Neural cell (in vitro differentiated cells): Measurements from ENCODE around the gene UQCC2. TPM values are rescaled to one million over a fixed set of nuclear protein-coding genes. Genes with fewer than 3 reads are reported as not detected.

Experiments
- H2AFZ ChIP-seq: fragments of 200-600, 300-800 bp; sonication (generic), shearing (Covaris generic); 2 replicates; pipeline ENCODE4 v1.6.0; 2014; ENCODE audit warnings: low read depth, mild to moderate bottlenecking, antibody characterized with exemption, low read length, moderate library complexity
- H3F3A ChIP-seq: fragments of 200-600 bp; shearing (Covaris generic); 2 replicates; pipeline ENCODE4 v1.6.1; 2016; ENCODE audit warnings: mild to moderate bottlenecking, moderate library complexity, mixed read lengths, antibody characterized with exemption, low read length; ENCODE audit not compliant: insufficient read depth, poor library complexity, severe bottlenecking
- H3K27ac ChIP-seq: fragments of 200-600, 300-800 bp; sonication (generic), shearing (Covaris generic); 2 replicates; pipeline ENCODE4 v1.5.1; 2014; ENCODE audit warnings: mild to moderate bottlenecking, low read length, moderate library complexity
- H3K27me3 ChIP-seq: fragments of 300-800, 200-600 bp; sonication (generic), shearing (Covaris generic); 2 replicates; pipeline ENCODE4 v1.6.0; 2014; ENCODE audit warnings: mild to moderate bottlenecking, low read depth, low read length, moderate library complexity; ENCODE audit not compliant: insufficient read depth
- H3K36me3 ChIP-seq: fragments of 300-800, 200-600 bp; sonication (generic), shearing (Covaris generic); 2 replicates; pipeline ENCODE4 v1.5.1; 2014; ENCODE audit warnings: mild to moderate bottlenecking, antibody characterized with exemption, low read length, moderate library complexity; ENCODE audit not compliant: insufficient read depth
- H3K4me2 ChIP-seq: fragments of 300-800, 200-600 bp; sonication (generic), shearing (Covaris generic); 2 replicates; pipeline ENCODE4 v1.6.0; 2014; ENCODE audit warnings: mild to moderate bottlenecking, low read length
- H3K4me3 ChIP-seq: fragments of 300-800, 200-600 bp; sonication (generic), shearing (Covaris generic); 2 replicates; pipeline ENCODE4 v1.5.1; 2014; ENCODE audit warnings: mild to moderate bottlenecking, low read length, moderate library complexity
- H3K79me2 ChIP-seq: fragments of 200-600 bp; shearing (Covaris generic); replicated peaks from 2 replicates; pipeline ENCODE4 v1.6.0; 2014; ENCODE audit warnings: mild to moderate bottlenecking, low read length, moderate library complexity; ENCODE audit not compliant: insufficient read depth
- H3K9ac ChIP-seq: fragments of 300-800, 200-600 bp; sonication (generic), shearing (Covaris generic); 2 replicates; pipeline ENCODE4 v1.6.1; 2016; ENCODE audit warnings: mild to moderate bottlenecking, low read length, mixed read lengths
- H3K9me2 ChIP-seq: fragments of 200-600 bp; shearing (Covaris generic); 2 replicates; pipeline ENCODE4 v1.6.1; 2016; ENCODE audit warnings: mild to moderate bottlenecking, low read length, mixed read lengths; ENCODE audit not compliant: insufficient read depth
- H3K9me3 ChIP-seq: fragments of 200-600, 300-800 bp; sonication (generic), shearing (Covaris generic); 2 replicates; pipeline ENCODE4 v1.6.1; 2016; ENCODE audit warnings: mild to moderate bottlenecking, mixed run types, low read length, moderate library complexity, mixed read lengths
- H4K20me1 ChIP-seq: fragments of 200-600 bp; shearing (Covaris generic); 2 replicates; pipeline ENCODE4 v1.6.1; 2016; ENCODE audit warnings: mild to moderate bottlenecking, mixed run types; ENCODE audit not compliant: insufficient read depth
- EP300 ChIP-seq: fragments of 450-650 bp; conservative IDR thresholded peaks from 2 replicates; pipeline ENCODE4 v1.6.1; 2014; ENCODE audit warnings: antibody characterized with exemption, mild to moderate bottlenecking, moderate library complexity; ENCODE audit not compliant: poor library complexity, severe bottlenecking
- EZH2 ChIP-seq: fragments of 200-600, 300-800 bp; shearing (Covaris generic), sonication (generic); IDR thresholded peaks from 2 replicates; pipeline ENCODE4 v1.6.1; 2014; ENCODE audit warnings: antibody characterized with exemption, low read length, borderline replicate concordance, mild to moderate bottlenecking; ENCODE audit not compliant: insufficient read depth, poor library complexity, severe bottlenecking
- MXI1 ChIP-seq: fragments of 450-650 bp; conservative IDR thresholded peaks from 2 replicates; pipeline ENCODE4 v1.6.1; 2014; ENCODE audit warnings: antibody characterized with exemption, mild to moderate bottlenecking; ENCODE audit not compliant: poor library complexity, severe bottlenecking
- POLR2AphosphoS5 ChIP-seq: IDR thresholded peaks from 2 replicates; pipeline ENCODE4 v1.6.1; 2012
- RAD21 ChIP-seq: fragments of 450-650 bp; conservative IDR thresholded peaks from 2 replicates; pipeline ENCODE4 v1.6.1; 2014; ENCODE audit warnings: antibody characterized with exemption, mild to moderate bottlenecking, moderate library complexity
- SMC3 ChIP-seq: fragments of 450-650 bp; conservative IDR thresholded peaks from 2 replicates; pipeline ENCODE4 v1.6.1; 2014; ENCODE audit warnings: antibody characterized with exemption, mild to moderate bottlenecking, moderate library complexity; ENCODE audit not compliant: poor library complexity
- TAF1 ChIP-seq: IDR thresholded peaks from 2 replicates; pipeline ENCODE4 v1.6.1; 2012; ENCODE audit warnings: low read depth
- polyA plus RNA-seq: library from polyadenylated mRNA; depleted of rRNA; stranded (reverse); fragments of >200 nt; gene quantifications from 2 replicates; pipeline ENCODE4 v1.2.3, GENCODE V29; 2014
- TF ChIP-seq, protein P1 (sequence below): fragments of 450-650 bp; IDR thresholded peaks from 2 replicates; pipeline ENCODE4 v1.5.1; 2014; ENCODE audit warnings: antibody characterized with exemption, mild to moderate bottlenecking, moderate library complexity; ENCODE audit not compliant: poor library complexity, severe bottlenecking
- TF ChIP-seq, protein P2 (sequence below): IDR thresholded peaks from 2 replicates; pipeline ENCODE4 v1.6.1; 2012; ENCODE audit warnings: borderline replicate concordance

UQCC2 gene
- polyA plus RNA-seq, 1 donor from 2014 or later = 123 TPM

DNA sequence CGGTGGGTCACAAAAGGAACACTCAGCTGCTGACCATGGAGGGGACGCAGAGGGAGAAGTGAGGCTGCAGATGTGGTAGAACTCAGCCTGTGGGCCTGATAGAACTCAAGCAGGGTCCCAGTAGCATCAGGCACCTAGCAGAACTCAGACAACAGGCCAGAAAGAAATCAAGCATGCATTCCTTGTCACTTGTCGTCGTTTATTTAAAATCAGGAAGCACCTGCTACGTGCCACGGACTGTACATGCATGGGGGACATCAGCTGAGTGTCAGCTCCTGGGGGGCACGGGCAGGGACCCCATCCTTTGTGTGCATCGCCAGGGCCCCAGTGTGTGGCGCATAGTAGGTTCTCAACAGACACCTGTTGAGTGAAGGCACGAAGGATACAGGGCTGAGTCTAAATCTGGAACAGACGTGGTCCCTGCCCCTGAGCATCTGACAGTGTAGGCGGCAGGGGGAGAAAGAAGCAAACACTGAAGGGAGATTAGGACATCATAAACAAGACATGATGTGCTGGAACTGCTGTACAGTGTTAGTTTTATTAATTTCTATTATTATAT, 32.5 kb downstream of the UQCC2 start:
- H3K27ac ChIP-seq = no peak overlapping the region
- H3K9me3 ChIP-seq = no peaks in the 10 kb centered on the region
- no peak for TF ChIP-seq SMC3
- TF ChIP-seq, protein P1, sequence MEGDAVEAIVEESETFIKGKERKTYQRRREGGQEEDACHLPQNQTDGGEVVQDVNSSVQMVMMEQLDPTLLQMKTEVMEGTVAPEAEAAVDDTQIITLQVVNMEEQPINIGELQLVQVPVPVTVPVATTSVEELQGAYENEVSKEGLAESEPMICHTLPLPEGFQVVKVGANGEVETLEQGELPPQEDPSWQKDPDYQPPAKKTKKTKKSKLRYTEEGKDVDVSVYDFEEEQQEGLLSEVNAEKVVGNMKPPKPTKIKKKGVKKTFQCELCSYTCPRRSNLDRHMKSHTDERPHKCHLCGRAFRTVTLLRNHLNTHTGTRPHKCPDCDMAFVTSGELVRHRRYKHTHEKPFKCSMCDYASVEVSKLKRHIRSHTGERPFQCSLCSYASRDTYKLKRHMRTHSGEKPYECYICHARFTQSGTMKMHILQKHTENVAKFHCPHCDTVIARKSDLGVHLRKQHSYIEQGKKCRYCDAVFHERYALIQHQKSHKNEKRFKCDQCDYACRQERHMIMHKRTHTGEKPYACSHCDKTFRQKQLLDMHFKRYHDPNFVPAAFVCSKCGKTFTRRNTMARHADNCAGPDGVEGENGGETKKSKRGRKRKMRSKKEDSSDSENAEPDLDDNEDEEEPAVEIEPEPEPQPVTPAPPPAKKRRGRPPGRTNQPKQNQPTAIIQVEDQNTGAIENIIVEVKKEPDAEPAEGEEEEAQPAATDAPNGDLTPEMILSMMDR = no peak
- TF ChIP-seq EZH2 = no peak
- TF ChIP-seq TAF1 = no peak
- TF ChIP-seq POLR2AphosphoS5 = no peak
- no peak for TF ChIP-seq EP300
- TF ChIP-seq RAD21 = no peak
- no peak for TF ChIP-seq MXI1
- TF ChIP-seq, protein P2, sequence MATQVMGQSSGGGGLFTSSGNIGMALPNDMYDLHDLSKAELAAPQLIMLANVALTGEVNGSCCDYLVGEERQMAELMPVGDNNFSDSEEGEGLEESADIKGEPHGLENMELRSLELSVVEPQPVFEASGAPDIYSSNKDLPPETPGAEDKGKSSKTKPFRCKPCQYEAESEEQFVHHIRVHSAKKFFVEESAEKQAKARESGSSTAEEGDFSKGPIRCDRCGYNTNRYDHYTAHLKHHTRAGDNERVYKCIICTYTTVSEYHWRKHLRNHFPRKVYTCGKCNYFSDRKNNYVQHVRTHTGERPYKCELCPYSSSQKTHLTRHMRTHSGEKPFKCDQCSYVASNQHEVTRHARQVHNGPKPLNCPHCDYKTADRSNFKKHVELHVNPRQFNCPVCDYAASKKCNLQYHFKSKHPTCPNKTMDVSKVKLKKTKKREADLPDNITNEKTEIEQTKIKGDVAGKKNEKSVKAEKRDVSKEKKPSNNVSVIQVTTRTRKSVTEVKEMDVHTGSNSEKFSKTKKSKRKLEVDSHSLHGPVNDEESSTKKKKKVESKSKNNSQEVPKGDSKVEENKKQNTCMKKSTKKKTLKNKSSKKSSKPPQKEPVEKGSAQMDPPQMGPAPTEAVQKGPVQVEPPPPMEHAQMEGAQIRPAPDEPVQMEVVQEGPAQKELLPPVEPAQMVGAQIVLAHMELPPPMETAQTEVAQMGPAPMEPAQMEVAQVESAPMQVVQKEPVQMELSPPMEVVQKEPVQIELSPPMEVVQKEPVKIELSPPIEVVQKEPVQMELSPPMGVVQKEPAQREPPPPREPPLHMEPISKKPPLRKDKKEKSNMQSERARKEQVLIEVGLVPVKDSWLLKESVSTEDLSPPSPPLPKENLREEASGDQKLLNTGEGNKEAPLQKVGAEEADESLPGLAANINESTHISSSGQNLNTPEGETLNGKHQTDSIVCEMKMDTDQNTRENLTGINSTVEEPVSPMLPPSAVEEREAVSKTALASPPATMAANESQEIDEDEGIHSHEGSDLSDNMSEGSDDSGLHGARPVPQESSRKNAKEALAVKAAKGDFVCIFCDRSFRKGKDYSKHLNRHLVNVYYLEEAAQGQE = no peak
- no peak overlapping the region for H3K9ac ChIP-seq
- H3K79me2 ChIP-seq = no peaks in the 10 kb centered on the region
- no peak overlapping the region for H3K4me3 ChIP-seq
- no peaks in the 10 kb centered on the region for H4K20me1 ChIP-seq
- H3K9me2 ChIP-seq = no peaks in the 10 kb centered on the region
- no peaks in the 10 kb centered on the region for H3K27me3 ChIP-seq
- no peaks in the 10 kb centered on the region for H3K36me3 ChIP-seq
- H2AFZ ChIP-seq = no peak overlapping the region
- H3K4me2 ChIP-seq = no peak overlapping the region
- no peaks in the 10 kb centered on the region for H3F3A ChIP-seq

DNA sequence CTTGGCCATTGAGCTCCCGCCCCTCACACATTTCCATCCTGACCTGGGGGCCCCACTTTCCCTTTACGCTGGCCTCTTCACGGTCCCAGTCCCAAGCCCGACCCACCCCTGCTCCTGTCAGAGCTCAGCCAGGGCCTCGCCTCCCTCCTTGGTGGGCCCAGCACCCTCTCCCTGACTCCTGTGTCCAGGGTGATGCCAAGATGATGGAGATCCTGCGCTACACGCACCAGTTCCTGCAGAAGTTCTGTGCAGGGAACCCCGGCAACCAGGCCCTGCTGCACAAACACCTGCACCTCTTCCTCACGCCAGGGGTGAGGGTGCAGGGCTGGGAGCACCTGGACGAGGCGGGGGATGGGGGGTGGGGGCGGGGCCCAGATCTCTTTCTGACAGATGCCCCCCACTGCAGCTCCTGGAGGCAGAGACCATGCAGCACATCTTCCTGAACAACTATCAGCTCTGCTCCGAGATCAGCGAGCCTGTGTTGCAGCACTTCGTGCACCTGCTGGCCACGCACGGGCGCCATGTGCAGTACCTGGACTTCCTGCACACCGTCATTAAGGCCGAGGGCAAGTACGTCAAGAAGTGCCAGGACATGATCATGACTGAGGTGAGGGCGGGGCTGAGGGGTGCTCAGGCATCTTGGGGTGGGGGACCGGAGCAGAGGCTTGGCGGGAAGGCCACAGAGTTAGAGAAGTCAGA, 33.1 kb downstream of the UQCC2 start:
- Histone ChIP-seq H3K79me2 (no peaks in the 10 kb centered on the region), H4K20me1 (no peaks in the 10 kb centered on the region), H3K9ac (no peak overlapping the region), H3F3A (no peaks in the 10 kb centered on the region), H3K27me3 (no peaks in the 10 kb centered on the region), H3K4me3 (no peak overlapping the region), H3K9me3 (no peaks in the 10 kb centered on the region), H3K27ac (no peak overlapping the region), H3K36me3 (no peaks in the 10 kb centered on the region), H3K9me2 (no peaks in the 10 kb centered on the region), H3K4me2 (no peak overlapping the region), H2AFZ (no peak overlapping the region)
- TF ChIP-seq SMC3 = no peak
- no peak for TF ChIP-seq RAD21
- no peak for TF ChIP-seq POLR2AphosphoS5
- no peak for TF ChIP-seq TAF1
- no peak for TF ChIP-seq EP300
- TF ChIP-seq MXI1 = no peak
- no peak for TF ChIP-seq EZH2
- TF ChIP-seq, protein P1 = no peak
- TF ChIP-seq, protein P2 = no peak
